Measurements from ENCODE around the gene ERO1B.

The ERO1B gene

DNA sequence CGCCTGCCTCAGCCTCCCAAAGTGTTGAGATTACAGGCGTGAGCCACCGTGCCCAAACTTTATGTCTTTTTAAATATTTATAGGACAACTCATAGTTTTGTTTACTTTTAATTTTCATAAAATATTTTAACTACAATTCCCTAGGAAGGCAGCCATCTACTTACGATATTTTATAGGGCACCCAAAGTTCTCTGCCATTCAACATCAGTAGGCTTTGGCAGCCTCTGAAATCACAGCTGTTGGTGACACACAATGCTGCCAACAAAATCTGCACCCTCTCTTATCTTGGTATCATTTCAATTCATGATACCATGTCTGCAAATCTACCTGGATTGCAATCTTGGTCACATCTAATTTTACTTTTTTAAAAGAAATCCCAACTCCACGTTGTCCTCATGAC lies 27.1 kb upstream of the ERO1B start:
- H3K27ac Mint-ChIP-seq: no peak overlapping the region
- H3K4me3 Mint-ChIP-seq: no peak overlapping the region
- H3K36me3 Mint-ChIP-seq (ENCODE audit: low read depth): no peaks in the 10 kb centered on the region
- no peaks in the 10 kb centered on the region for H3K27me3 Mint-ChIP-seq
- H3K9me3 Mint-ChIP-seq: no peaks in the 10 kb centered on the region
- ATAC-seq: no peak
- no peaks in the 10 kb centered on the region for H3K4me1 Mint-ChIP-seq
- DNase-seq: no peak

DNA sequence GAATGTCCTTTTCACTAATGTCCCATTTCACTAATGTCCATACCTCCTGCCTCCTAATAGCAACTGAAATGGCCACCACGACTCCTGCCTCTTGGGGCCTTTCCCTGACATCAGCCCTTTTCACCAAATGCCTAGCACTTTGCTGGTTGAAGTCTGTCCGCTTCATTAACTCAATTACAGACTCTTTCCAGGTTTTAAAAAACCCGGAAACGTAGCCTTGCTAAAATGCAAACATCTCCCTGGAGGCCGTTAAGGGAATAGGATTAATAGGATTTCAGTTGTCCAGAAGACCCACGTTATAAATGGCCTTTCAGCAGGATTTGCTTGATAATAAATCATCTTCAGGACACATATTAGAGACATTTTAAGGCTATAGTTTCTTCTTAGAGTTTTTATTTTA lies 25.7 kb upstream of the ERO1B start:
- H3K4me1 Mint-ChIP-seq: peaks cover 3% of the 10 kb centered on the region
- no peaks in the 10 kb centered on the region for H3K36me3 Mint-ChIP-seq (ENCODE audit: low read depth)
- no peaks in the 10 kb centered on the region for H3K27me3 Mint-ChIP-seq
- DNase-seq: no peak
- no peak overlapping the region for H3K27ac Mint-ChIP-seq
- ATAC-seq: no peak
- H3K4me3 Mint-ChIP-seq: no peak overlapping the region
- no peaks in the 10 kb centered on the region for H3K9me3 Mint-ChIP-seq

DNA sequence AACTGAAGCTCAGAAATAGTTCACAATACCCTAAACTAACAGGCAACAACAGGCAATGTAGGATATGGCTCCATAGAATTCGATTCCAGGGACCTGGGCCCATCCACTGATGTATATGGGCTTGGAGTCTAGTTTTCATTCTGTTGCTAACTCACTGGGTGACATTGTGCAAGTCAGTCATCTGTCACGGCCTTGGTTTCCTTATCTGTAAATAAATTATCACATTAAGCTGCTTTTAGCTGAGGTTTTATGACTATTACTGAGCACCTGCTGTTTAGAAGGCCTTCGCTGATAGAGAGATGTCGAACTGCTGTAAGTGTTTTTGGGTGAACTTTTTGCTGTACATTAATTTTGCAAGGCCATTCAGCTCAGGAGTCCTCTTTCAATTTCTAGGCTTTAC lies 22.9 kb upstream of the ERO1B start:
- H3K27me3 Mint-ChIP-seq: no peaks in the 10 kb centered on the region
- H3K27ac Mint-ChIP-seq: no peak overlapping the region
- no peak overlapping the region for H3K4me3 Mint-ChIP-seq
- no peaks in the 10 kb centered on the region for H3K36me3 Mint-ChIP-seq (ENCODE audit: low read depth)
- no peaks in the 10 kb centered on the region for H3K9me3 Mint-ChIP-seq
- DNase-seq: no peak
- peaks cover 3% of the 10 kb centered on the region for H3K4me1 Mint-ChIP-seq
- no peak for ATAC-seq

DNA sequence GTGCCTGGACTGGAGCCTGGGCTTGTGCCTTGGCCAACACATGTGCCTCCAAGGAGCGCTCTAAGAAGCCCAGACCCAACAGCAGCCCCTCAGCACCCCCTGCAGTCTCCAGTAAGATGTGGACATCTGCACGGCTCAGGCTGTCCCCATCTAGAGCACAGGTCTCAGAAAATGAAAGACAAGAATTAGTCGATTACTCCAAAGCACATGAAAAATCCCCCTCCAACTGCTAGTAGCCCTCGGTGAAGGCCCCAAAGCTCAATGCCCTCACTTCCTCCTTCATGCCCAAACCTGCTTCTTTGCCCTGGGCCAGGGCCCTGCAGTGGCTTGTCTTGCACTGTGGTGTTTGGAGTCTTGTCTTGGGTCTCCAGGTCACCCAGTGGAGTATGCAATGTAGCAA lies 21.9 kb upstream of the ERO1B start:
- no peak overlapping the region for H3K27ac Mint-ChIP-seq
- DNase-seq: peak; percentile 13
- no peaks in the 10 kb centered on the region for H3K27me3 Mint-ChIP-seq
- peak; percentile 59 for ATAC-seq
- no peaks in the 10 kb centered on the region for H3K9me3 Mint-ChIP-seq
- no peaks in the 10 kb centered on the region for H3K36me3 Mint-ChIP-seq (ENCODE audit: low read depth)
- H3K4me3 Mint-ChIP-seq: no peak overlapping the region
- peaks cover 3% of the 10 kb centered on the region for H3K4me1 Mint-ChIP-seq

DNA sequence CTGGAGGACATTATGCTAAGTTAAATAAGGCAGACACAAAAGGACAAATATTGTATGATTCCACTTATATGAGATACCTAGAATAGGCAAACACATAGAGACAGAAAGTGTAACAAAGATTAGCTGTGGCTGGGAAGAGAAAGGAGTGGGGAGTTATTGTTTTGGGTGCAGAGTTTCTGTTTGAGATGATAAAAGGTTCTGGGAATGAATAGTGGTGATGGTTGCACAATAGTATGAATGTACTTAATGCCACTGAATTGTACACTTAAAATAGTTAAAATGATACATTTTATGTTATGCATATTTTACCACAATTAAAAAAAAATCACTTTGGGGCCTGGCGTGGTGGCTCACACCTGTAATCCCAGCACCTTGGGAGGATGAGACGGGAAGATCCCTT lies 21.2 kb upstream of the ERO1B start:
- no peaks in the 10 kb centered on the region for H3K36me3 Mint-ChIP-seq (ENCODE audit: low read depth)
- H3K27me3 Mint-ChIP-seq: no peaks in the 10 kb centered on the region
- no peak overlapping the region for H3K4me3 Mint-ChIP-seq
- no peak for DNase-seq
- no peaks in the 10 kb centered on the region for H3K9me3 Mint-ChIP-seq
- peaks cover 3% of the 10 kb centered on the region for H3K4me1 Mint-ChIP-seq
- ATAC-seq: no peak
- H3K27ac Mint-ChIP-seq: no peak overlapping the region

DNA sequence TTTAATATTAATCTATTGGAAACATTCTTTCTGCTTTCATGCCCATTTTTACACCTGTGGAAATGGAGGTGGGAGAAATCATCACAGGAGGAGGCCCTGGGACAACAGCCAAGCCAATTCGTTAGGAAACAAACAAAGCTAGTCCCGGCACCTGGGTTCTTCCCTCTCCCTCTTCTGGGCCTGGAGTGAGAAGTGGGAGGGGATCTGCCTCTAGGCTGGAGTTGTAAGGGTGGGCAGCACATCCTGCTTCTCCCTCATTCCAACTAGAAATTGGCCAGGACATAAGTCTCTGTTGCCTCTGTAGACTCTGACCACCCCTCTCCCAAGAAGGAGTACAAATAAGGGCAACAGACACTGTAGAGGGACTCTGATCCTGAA lies 20.2 kb upstream of the ERO1B start:
- H3K36me3 Mint-ChIP-seq (ENCODE audit: low read depth): no peaks in the 10 kb centered on the region
- H3K4me3 Mint-ChIP-seq: no peak overlapping the region
- H3K9me3 Mint-ChIP-seq: no peaks in the 10 kb centered on the region
- DNase-seq (no peak), ATAC-seq (no peak)
- H3K27ac Mint-ChIP-seq: no peak overlapping the region
- H3K4me1 Mint-ChIP-seq: peaks cover 3% of the 10 kb centered on the region
- no peaks in the 10 kb centered on the region for H3K27me3 Mint-ChIP-seq

DNA sequence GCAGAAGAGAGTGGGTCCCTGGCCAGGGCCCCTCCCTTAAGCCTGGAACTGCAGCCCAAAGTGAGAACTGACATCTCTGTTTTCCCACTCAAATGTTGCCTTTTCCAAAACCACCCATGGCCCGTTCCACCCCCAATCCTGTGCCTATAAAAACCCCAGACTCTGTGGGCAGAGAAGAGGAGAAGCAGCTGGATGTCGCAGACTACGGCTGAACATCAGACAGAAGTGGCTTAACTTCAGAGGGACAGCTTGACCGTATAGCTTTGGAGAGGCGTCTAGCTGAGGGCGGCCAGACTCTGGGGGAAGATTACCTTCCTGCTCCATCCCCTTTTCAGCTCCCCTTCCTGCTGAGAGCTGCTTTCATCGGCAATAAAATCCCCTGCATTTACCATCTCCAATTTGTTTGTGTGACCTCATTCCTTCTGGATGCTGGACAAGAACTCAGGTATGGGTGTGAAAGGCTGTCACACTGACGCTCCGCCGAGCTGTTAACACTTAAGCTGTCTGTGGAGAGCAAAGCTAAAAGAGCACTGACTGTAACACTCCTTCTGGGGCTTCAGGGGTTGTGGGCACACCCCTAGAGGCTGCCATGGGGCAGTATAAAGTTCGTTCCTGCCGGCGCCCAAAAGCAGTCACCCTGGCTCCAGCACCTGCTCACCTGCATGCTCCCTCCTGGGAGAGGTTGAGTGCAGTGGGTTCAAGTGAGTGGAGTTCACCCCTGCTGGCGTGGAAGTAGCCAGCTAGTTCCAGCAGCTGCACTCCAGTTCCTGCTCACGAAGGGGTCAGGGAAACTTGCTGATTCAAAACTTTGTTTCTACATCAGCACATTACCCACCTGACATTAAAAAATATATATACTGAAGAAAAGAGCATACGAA lies 19.6 kb upstream of the ERO1B start:
- Mint-ChIP-seq H3K36me3 (ENCODE audit: low read depth) (no peaks in the 10 kb centered on the region), H3K27me3 (no peaks in the 10 kb centered on the region), H3K27ac (no peak overlapping the region), H3K9me3 (no peaks in the 10 kb centered on the region), H3K4me1 (peaks cover 3% of the 10 kb centered on the region), H3K4me3 (no peak overlapping the region)
- DNase-seq: no peak
- no peak for ATAC-seq

DNA sequence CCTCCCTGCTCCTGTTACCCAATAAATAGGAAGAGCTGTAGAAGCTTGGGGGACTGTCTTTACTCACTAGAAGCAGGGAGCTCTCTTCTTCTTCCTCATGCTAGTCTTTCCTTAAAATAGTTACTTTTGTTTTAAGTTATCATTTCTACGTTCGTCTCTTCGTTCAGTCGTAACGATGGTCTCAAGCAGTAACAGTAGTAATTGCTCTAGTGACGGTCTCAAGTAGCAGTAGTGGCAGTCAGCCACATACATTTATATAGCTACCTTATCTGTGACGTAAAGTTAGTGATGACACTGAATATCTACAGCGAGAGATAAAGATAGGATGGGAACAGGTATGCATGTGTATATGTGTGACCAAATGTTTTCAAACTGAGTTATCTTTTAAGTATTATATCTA lies 15.4 kb upstream of the ERO1B start:
- DNase-seq: no peak
- H3K27me3 Mint-ChIP-seq: peaks cover 2% of the 10 kb centered on the region
- no peak for ATAC-seq
- H3K4me3 Mint-ChIP-seq: no peak overlapping the region
- no peaks in the 10 kb centered on the region for H3K9me3 Mint-ChIP-seq
- no peaks in the 10 kb centered on the region for H3K36me3 Mint-ChIP-seq (ENCODE audit: low read depth)
- no peaks in the 10 kb centered on the region for H3K4me1 Mint-ChIP-seq
- no peak overlapping the region for H3K27ac Mint-ChIP-seq

DNA sequence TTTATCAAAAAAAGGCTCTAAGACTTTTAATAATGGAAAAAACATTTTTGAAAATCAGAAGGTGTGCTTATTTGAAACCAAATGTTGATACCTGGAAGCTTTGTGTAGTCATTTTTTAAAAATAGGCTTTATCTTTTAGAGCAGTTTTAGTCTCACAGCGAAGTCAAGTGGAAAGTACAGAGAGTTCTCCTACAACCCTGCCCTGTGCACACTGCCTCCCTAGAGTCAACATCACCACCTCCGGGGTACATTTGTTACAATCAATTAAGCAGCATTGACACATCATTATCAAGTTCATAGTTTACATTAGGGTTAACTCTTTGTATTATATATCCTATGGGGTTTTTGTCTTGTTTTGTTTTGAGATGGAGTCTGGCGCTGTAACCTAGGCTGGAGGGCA lies 10.7 kb upstream of the ERO1B start:
- no peaks in the 10 kb centered on the region for H3K9me3 Mint-ChIP-seq
- no peak for ATAC-seq
- no peaks in the 10 kb centered on the region for H3K4me1 Mint-ChIP-seq
- DNase-seq: no peak
- no peak overlapping the region for H3K4me3 Mint-ChIP-seq
- H3K27ac Mint-ChIP-seq: no peak overlapping the region
- no peaks in the 10 kb centered on the region for H3K36me3 Mint-ChIP-seq (ENCODE audit: low read depth)
- H3K27me3 Mint-ChIP-seq: peaks cover 4% of the 10 kb centered on the region

DNA sequence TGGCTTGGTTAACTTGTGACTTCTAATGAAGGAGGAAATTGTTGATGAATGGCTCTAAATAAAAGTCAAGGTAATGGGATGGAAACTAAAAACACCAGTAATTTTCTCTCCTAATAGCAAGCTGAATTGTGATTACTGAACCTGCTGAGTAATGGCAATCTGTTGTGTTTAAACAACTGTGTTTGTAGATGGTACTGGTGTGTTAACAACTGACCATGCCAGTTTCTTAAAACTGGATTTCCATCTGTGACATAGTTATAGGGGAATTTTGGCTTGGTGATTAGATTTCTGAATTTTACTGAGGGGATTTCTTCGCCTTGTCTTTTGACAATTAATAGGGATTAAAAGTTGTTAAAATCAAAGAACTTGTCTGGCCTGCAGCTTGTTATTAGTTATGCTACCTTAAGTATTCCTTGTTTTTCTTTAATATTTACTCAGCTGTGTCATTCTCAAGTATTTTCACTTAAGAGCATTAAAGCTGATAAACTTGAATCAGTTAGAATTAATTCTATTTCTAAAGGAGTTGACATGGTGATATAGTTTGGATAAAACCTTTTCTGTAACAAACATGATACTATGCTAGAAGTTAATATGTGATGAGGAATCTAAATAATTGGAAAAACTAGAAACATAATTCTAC lies 7.9 kb upstream of the ERO1B start:
- DNase-seq (no peak), ATAC-seq (no peak)
- H3K27me3 Mint-ChIP-seq: peaks cover 4% of the 10 kb centered on the region
- no peak overlapping the region for H3K4me3 Mint-ChIP-seq
- H3K27ac Mint-ChIP-seq: no peak overlapping the region
- no peaks in the 10 kb centered on the region for H3K36me3 Mint-ChIP-seq (ENCODE audit: low read depth)
- H3K4me1 Mint-ChIP-seq: peaks cover 8% of the 10 kb centered on the region
- H3K9me3 Mint-ChIP-seq: no peaks in the 10 kb centered on the region

DNA sequence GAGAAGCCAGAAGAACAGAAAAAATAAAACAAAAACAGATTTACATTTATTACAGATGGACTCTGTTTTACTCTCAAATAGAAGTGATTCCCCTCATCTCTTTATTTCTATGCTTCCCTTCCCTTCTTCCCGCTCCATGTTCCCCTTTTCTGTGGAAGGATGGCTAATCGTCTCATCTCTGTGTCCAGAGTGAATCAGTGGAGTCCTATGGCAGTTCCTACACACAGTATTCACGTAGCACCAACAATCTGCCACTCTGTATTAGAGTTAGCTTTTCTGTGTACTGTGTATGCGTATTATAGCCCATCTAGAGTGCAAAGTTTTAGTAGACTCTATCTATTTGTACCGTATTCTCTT lies 6.8 kb upstream of the ERO1B start:
- Mint-ChIP-seq H3K4me1 (peaks cover 18% of the 10 kb centered on the region), H3K27me3 (peaks cover 4% of the 10 kb centered on the region), H3K9me3 (no peaks in the 10 kb centered on the region), H3K36me3 (ENCODE audit: low read depth) (no peaks in the 10 kb centered on the region), H3K4me3 (no peak overlapping the region), H3K27ac (no peak overlapping the region)
- DNase-seq (no peak), ATAC-seq (no peak)

DNA sequence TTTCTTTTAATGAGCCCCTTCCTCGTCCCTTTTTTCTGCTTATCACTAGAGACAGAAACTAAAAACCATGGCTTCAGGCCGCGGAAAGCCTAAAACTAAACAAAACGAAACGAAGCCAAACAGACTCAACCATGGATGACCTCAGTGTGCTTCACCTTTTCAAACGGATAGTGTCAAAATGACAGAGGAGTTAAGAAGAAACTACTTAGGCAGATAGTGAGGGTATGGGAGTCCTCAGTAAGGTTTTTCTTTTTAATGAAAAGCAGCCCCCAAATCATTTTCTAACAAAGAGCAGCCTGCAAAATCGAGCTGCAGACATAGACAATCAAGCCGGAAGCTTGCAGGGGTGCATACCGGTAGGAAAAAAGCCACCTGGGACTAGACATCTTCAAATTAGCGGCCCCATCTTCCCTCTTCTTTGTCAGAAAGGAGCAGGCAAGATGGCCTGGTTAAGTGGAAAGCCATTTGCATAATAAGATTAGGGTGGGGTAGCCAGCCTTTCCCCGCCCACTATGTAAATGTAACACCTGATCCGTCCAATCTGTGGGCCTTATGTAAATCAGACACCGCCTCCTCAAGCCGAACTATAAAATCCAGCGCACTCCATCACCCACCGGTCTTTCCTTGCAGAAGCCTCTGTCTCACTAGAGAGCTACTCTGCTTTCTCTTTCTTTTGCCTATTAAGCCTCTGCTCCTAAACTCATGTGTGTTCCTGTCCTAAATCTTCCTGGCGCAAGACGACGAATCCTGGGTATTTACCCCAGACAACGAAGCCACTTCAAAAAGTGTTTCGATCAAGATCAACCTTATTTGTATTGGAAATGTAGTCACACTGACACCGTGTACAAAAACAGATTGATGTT lies 6.2 kb upstream of the ERO1B start:
- no peak overlapping the region for H3K4me3 Mint-ChIP-seq
- DNase-seq (no peak), ATAC-seq (no peak)
- peaks cover 23% of the 10 kb centered on the region for H3K4me1 Mint-ChIP-seq
- peaks cover 4% of the 10 kb centered on the region for H3K27me3 Mint-ChIP-seq
- no peak overlapping the region for H3K27ac Mint-ChIP-seq
- H3K36me3 Mint-ChIP-seq (ENCODE audit: low read depth): no peaks in the 10 kb centered on the region
- no peaks in the 10 kb centered on the region for H3K9me3 Mint-ChIP-seq

DNA sequence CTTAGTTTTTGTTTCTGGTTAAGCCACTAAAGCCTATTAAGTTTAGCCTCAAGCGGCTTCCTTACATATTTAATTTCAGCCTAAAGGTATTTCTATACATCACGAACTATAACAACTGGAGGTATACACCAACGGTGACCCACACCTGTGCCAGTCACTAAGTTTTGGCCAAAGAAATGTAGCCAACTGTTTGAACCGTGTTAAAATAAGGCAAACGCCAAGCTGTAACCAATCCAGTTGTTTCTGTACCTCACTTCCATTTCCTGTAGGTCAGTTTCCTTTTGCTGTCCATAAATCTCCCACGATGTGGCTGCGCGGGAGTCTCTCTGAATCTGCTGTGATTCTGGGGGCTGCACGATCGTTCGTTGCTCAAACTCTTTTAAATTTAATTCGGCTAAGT lies 5.6 kb upstream of the ERO1B start:
- ATAC-seq (no peak), DNase-seq (no peak)
- no peak overlapping the region for H3K27ac Mint-ChIP-seq
- H3K27me3 Mint-ChIP-seq: peaks cover 2% of the 10 kb centered on the region
- no peaks in the 10 kb centered on the region for H3K36me3 Mint-ChIP-seq (ENCODE audit: low read depth)
- no peak overlapping the region for H3K4me3 Mint-ChIP-seq
- peaks cover 29% of the 10 kb centered on the region for H3K4me1 Mint-ChIP-seq
- no peaks in the 10 kb centered on the region for H3K9me3 Mint-ChIP-seq

DNA sequence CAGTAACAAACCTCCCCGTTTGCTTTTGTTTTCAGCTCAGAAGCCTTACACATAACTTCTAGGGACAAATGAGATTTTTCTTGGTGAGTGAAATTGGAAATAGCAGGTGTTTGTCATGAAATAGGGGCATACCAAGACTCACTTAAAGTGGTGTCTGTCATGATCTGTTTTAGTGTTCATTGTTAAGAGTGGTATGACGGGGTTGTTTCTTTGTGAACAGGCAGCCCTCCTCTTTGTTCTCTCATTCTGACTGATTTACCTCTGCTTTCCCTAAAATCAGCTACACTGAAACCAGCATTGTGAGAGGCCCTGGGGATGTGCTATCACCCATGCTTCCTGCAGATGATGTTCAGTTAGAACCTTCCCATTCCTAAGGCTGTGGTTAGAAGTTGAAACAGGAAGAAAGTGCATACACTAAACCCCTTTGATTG lies 2.5 kb upstream of the ERO1B start:
- H3K4me3 Mint-ChIP-seq: peak overlapping the region; percentile 5
- H3K4me1 Mint-ChIP-seq: peaks cover 43% of the 10 kb centered on the region
- DNase-seq: peak; percentile 17

DNA sequence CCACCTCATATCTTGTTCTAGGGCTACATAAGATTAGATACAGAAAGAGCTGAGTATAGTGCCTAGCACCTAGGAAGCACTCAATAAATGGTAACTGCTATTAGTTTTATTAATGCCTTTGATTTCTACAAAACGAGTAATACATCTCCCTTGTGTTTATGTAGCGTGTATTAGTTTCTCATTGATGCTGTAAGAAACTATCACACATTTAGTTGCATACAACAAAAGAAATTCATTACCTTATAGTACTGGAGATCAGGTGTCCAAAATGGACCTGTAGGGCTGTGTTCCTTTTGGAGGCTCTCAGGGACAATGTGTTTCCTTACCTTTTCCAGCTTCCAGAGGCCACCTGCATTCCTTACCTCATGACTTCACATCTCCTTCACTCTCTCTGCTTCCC lies 961 bp upstream of the ERO1B start:
- DNase-seq (no peak), ATAC-seq (no peak)
- peak overlapping the region; percentile 88 for H3K4me3 Mint-ChIP-seq
- no peaks in the 10 kb centered on the region for H3K27me3 Mint-ChIP-seq
- peak overlapping the region; percentile 60 for H3K27ac Mint-ChIP-seq
- H3K9me3 Mint-ChIP-seq: no peaks in the 10 kb centered on the region
- H3K4me1 Mint-ChIP-seq: peaks cover 48% of the 10 kb centered on the region
- no peaks in the 10 kb centered on the region for H3K36me3 Mint-ChIP-seq (ENCODE audit: low read depth)

More for the DNA sequence above, 2.5 kb upstream of the ERO1B start:
- Mint-ChIP-seq H3K9me3 (no peaks in the 10 kb centered on the region), H3K36me3 (ENCODE audit: low read depth) (no peaks in the 10 kb centered on the region), H3K27me3 (no peaks in the 10 kb centered on the region), H3K27ac (peak overlapping the region; percentile 64)
- peak; percentile 39 for ATAC-seq

Measured in activated naive CD8-positive, alpha-beta T cell treated with anti-CD3 and anti-CD28 coated beads, Interleukin-2, amount 50 U/mL, for 24 hours (primary cell).